Cardiac septum (tissue), 1 donor: ENCODE results near the gene TLX1. TPM values are rescaled to one million over a fixed set of nuclear protein-coding genes. Genes with fewer than 3 reads are reported as not detected.

Experiments
- DNase-seq: peaks from one replicate; pipeline ENCODE4 v3.0.0-alpha.2; 2020; ENCODE audit warnings: low spot score
- intact Hi-C: fragments of 100-400 bp; cut with DNase I; formaldehyde crosslinking; loops from one replicate; pipeline ENCODE4 v1.14.0; 2022
- total RNA-seq: library from RNA; stranded (reverse); fragmentation: NEBNext Ultra II Directional; extraction: Animal tissue kit (Norgen Biotek cat#: 25700); gene quantifications from one replicate; pipeline ENCODE4 v1.2.1, GENCODE V29; 2021
- donor health status: DM: no; HTN: no; CAD: no.

TLX1 gene
- total RNA-seq, 1 donor from 2014 or later: not detected

GRCh38 chr10:101174319-101174718 is 43.2 kb downstream of the TLX1 start:
- no peak for DNase-seq
- intact Hi-C loops: no loop called here

- intact Hi-C loops: no loop called here
- DNase-seq: no peak
These were observed 45.5 kb downstream of the TLX1 start for GRCh38 chr10:101176577-101176976.

- intact Hi-C loops: no loop called here
- DNase-seq: no peak
These were observed 51.8 kb downstream of the TLX1 start for GRCh38 chr10:101182936-101183335.

- no peak for DNase-seq
- intact Hi-C loops: no loop called here
These were observed 52.5 kb downstream of the TLX1 start for GRCh38 chr10:101183458-101184183.

Other genes with a start within 250 kb of the TLX1 start
- 22.8 TPM for gene SLF2, start 218.3 kb upstream of the TLX1 start, total RNA-seq
- 1.0 TPM for gene SEMA4G, start 161.8 kb upstream of the TLX1 start, total RNA-seq
- 51.7 TPM for gene MRPL43, start 143.8 kb upstream of the TLX1 start, total RNA-seq
- gene TWNK, start 143.8 kb upstream of the TLX1 start, total RNA-seq: 5.2 TPM
- gene LZTS2, start 131.5 kb upstream of the TLX1 start, total RNA-seq: 47.2 TPM
- 0.40 TPM for gene PDZD7, start 100.2 kb upstream of the TLX1 start, total RNA-seq
- gene SFXN3, start 100.1 kb upstream of the TLX1 start, total RNA-seq: 30.8 TPM
- gene KAZALD1, start 69.3 kb upstream of the TLX1 start, total RNA-seq: 12.1 TPM
- 0.13 TPM for gene LBX1, start 98.2 kb downstream of the TLX1 start, total RNA-seq
- 34.7 TPM for gene BTRC, start 222.9 kb downstream of the TLX1 start, total RNA-seq